Chondrocyte (in vitro differentiated cells): ENCODE data around the gene NUP133. TPM values are rescaled to one million over a fixed set of nuclear protein-coding genes. Genes with fewer than 3 reads are reported as not detected.

Experiments
- DNase-seq: peaks from one replicate; pipeline ENCODE4 v3.0.0; 2021; ENCODE audit warnings: mixed read lengths, low spot score
- H3K27ac Mint-ChIP-seq: one replicate; pipeline ENCODE4 v1.8.0; 2021; ENCODE audit warnings: mild to moderate bottlenecking, moderate library complexity, mixed read lengths; ENCODE audit not compliant: unreplicated experiment
- H3K27me3 Mint-ChIP-seq: 2 replicates; pipeline ENCODE4 v1.8.0; 2021; ENCODE audit warnings: low read depth, mixed read lengths
- H3K36me3 Mint-ChIP-seq: 2 replicates; pipeline ENCODE4 v1.8.0; 2021; ENCODE audit warnings: low read depth, mixed read lengths
- H3K4me1 Mint-ChIP-seq: 2 replicates; pipeline ENCODE4 v1.8.0; 2021; ENCODE audit warnings: low read depth, mild to moderate bottlenecking, mixed read lengths
- H3K4me3 Mint-ChIP-seq: one replicate; pipeline ENCODE4 v1.8.0; 2021; ENCODE audit warnings: mild to moderate bottlenecking, moderate library complexity, mixed read lengths; ENCODE audit not compliant: unreplicated experiment
- H3K9me3 Mint-ChIP-seq: 2 replicates; pipeline ENCODE4 v1.8.0; 2021; ENCODE audit warnings: low read depth, mixed read lengths
- CTCF ChIP-seq: fragments of 200-600 bp; sonication (generic); IDR thresholded peaks from 2 replicates; pipeline ENCODE4 v1.5.0; 2021; ENCODE audit warnings: antibody characterized with exemption, mild to moderate bottlenecking, moderate library complexity
- long read RNA-seq: library from polyadenylated mRNA; stranded (forward); transcript quantifications from one replicate; pipeline ENCODE4 v2.0.0, GENCODE V29; 2021
- total RNA-seq: library from RNA; stranded (reverse); gene quantifications from 3 replicates; pipeline ENCODE4 v1.2.1, GENCODE V29; 2021

Gene NUP133
- total RNA-seq: 30.7 to 37.0 TPM (median 31.0 TPM) in 3 replicates
- long read RNA-seq, full-length matches to known transcripts: 50 of 56 reads
- long read RNA-seq, partial matches to known transcripts: 2 of 56 reads
- long read RNA-seq, other reads (novel, unspliced or antisense): 4 of 56 reads

GRCh38 chr1:229507951-229508822 is at the start of gene NUP133:
Gene NUP133 (minus strand): TSS chr1:229508341. CDS start chr1:229508249, 92 bp downstream.
- peak within 1 kb of the TSS; percentile 81 for H3K4me3 Mint-ChIP-seq
- H3K36me3 Mint-ChIP-seq: no peaks in the 10 kb centered on the region
- no peaks in the 10 kb centered on the region for H3K27me3 Mint-ChIP-seq
- H3K4me1 Mint-ChIP-seq: peaks cover 26% of the 10 kb centered on the region
- no peaks in the 10 kb centered on the region for H3K9me3 Mint-ChIP-seq
- DNase-seq: peak; percentile 99
- H3K27ac Mint-ChIP-seq: peak within 1 kb of the TSS; percentile 98
- TF ChIP-seq CTCF: no peak

- Mint-ChIP-seq H3K27me3 (no peaks in the 10 kb centered on the region), H3K27ac (peak overlapping the region; percentile 93), H3K36me3 (no peaks in the 10 kb centered on the region), H3K4me1 (peaks cover 54% of the 10 kb centered on the region), H3K4me3 (peak overlapping the region; percentile 73), H3K9me3 (no peaks in the 10 kb centered on the region)
- DNase-seq: no peak
- no peak for TF ChIP-seq CTCF
Measured at GRCh38 chr1:229557200-229557850, 49.2 kb upstream of the NUP133 start.

GRCh38 chr1:229554886-229555621 is 46.9 kb upstream of the NUP133 start:
- no peak for TF ChIP-seq CTCF
- Mint-ChIP-seq H3K36me3 (no peaks in the 10 kb centered on the region), H3K9me3 (no peaks in the 10 kb centered on the region), H3K27me3 (no peaks in the 10 kb centered on the region), H3K4me1 (peaks cover 63% of the 10 kb centered on the region), H3K4me3 (peak overlapping the region; percentile 61), H3K27ac (peak overlapping the region; percentile 93)
- DNase-seq: no peak

GRCh38 chr1:229553621-229554130 is 45.5 kb upstream of the NUP133 start:
- Mint-ChIP-seq H3K36me3 (peaks cover 3% of the 10 kb centered on the region), H3K27me3 (no peaks in the 10 kb centered on the region), H3K27ac (peak overlapping the region; percentile 42), H3K4me3 (no peak overlapping the region), H3K4me1 (peaks cover 55% of the 10 kb centered on the region), H3K9me3 (no peaks in the 10 kb centered on the region)
- TF ChIP-seq CTCF: no peak
- DNase-seq: no peak
